BLaER1 treated with 17β-estradiol and CSF1 and Interleukin-3, amounts not matched to agents 10 nM and 100 nM (cell line): ENCODE data around the gene DNAJC17.

Source experiments
- H3K27ac ChIP-seq, 11 experiments: shearing (Covaris generic); formaldehyde crosslinking; 2 replicates each; pipeline ENCODE4 v1.8.1; 2022
- H3K27me3 ChIP-seq, 11 experiments: shearing (Covaris generic); formaldehyde crosslinking; 2 replicates each; pipeline ENCODE4 v1.8.1; 2022
- H3K36me3 ChIP-seq, 11 experiments: shearing (Covaris generic); formaldehyde crosslinking; 2 replicates each; pipeline ENCODE4 v1.8.1; 2022
- H3K4me1 ChIP-seq, 10 experiments: shearing (Covaris generic); formaldehyde crosslinking; 2 replicates each; pipeline ENCODE4 v1.8.1; 2022
- H3K4me2 ChIP-seq, 11 experiments: shearing (Covaris generic); formaldehyde crosslinking; 2 replicates each; pipeline ENCODE4 v1.8.1; 2022
- H3K4me3 ChIP-seq, 10 experiments: shearing (Covaris generic); formaldehyde crosslinking; 2 replicates each; pipeline ENCODE4 v1.8.1; 2022
- H3K9ac ChIP-seq, 11 experiments: shearing (Covaris generic); formaldehyde crosslinking; 2 replicates each; pipeline ENCODE4 v1.8.1; 2022
- H3K9me3 ChIP-seq, 11 experiments: shearing (Covaris generic); formaldehyde crosslinking; replicated peaks in 1 of 11; 2 replicates each; pipeline ENCODE4 v1.8.1; 2022
- H4K20me1 ChIP-seq, 11 experiments: shearing (Covaris generic); formaldehyde crosslinking; 2 replicates each; pipeline ENCODE4 v1.8.1; 2022
- Cebpa-rat ChIP-seq, 11 experiments: shearing (Covaris generic); IDR thresholded peaks; 2 replicates each; pipeline ENCODE4 v1.8.1; 2022

Gene DNAJC17

GRCh38 chr15:40775740-40776536 is 31.3 kb downstream of the DNAJC17 start:
- Histone ChIP-seq H3K36me3 (peaks cover 59 to 88% (median 72%) of the 10 kb centered on the region in 11 experiments), H3K9me3 (no peaks in the 10 kb centered on the region), H3K9ac (peak overlapping the region in 6 of 11 experiments; percentile 4 to 37 (median 20); a peak in 6 of 22 replicates), H3K4me2 (peak overlapping the region in 9 of 11 experiments; percentile 11 to 70 (median 54); a peak in 18 of 22 replicates), H3K27ac (peak overlapping the region in 1 of 11 experiments; percentile 18; a peak in 1 of 22 replicates), H4K20me1 (peaks cover 0 to 72% (median 21%) of the 10 kb centered on the region in 11 experiments; a peak in 16 of 22 replicates), H3K4me1 (peaks cover 39 to 62% (median 48%) of the 10 kb centered on the region in 10 experiments), H3K27me3 (no peaks in the 10 kb centered on the region), H3K4me3 (no peak overlapping the region)
- no peak for TF ChIP-seq Cebpa-rat (IDR thresholded peaks at IDR 0.05)

- H4K20me1 ChIP-seq = peaks cover 4 to 73% (median 25%) of the 10 kb centered on the region in 11 experiments; a peak in 16 of 22 replicates
- no peaks in the 10 kb centered on the region for H3K9me3 ChIP-seq
- peak overlapping the region in 7 of 11 experiments; percentile 11 to 61 (median 47); a peak in 13 of 22 replicates for H3K4me2 ChIP-seq
- no peaks in the 10 kb centered on the region for H3K27me3 ChIP-seq
- H3K36me3 ChIP-seq = peaks cover 59 to 83% (median 70%) of the 10 kb centered on the region in 11 experiments
- TF ChIP-seq Cebpa-rat (IDR thresholded peaks at IDR 0.05) = no peak
- H3K27ac ChIP-seq = peak overlapping the region in 2 of 11 experiments; percentile 6 to 18; a peak in 1 of 22 replicates
- no peak overlapping the region for H3K4me3 ChIP-seq
- H3K4me1 ChIP-seq = peaks cover 48 to 71% (median 58%) of the 10 kb centered on the region in 10 experiments
- H3K9ac ChIP-seq = peak overlapping the region in 4 of 11 experiments; percentile 4 to 37 (median 30); a peak in 3 of 22 replicates
Observed at GRCh38 chr15:40775007-40775406, 32.3 kb downstream of the DNAJC17 start.

- H3K4me3 ChIP-seq = no peak overlapping the region
- no peak overlapping the region for H3K4me2 ChIP-seq
- no peaks in the 10 kb centered on the region for H3K9me3 ChIP-seq
- peaks cover 5 to 74% (median 32%) of the 10 kb centered on the region in 11 experiments; a peak in 16 of 22 replicates for H4K20me1 ChIP-seq
- peaks cover 59 to 82% (median 69%) of the 10 kb centered on the region in 10 experiments for H3K4me1 ChIP-seq
- TF ChIP-seq Cebpa-rat (IDR thresholded peaks at IDR 0.05) = no peak
- no peak overlapping the region for H3K9ac ChIP-seq
- no peaks in the 10 kb centered on the region for H3K27me3 ChIP-seq
- H3K36me3 ChIP-seq = peaks cover 48 to 72% (median 59%) of the 10 kb centered on the region in 11 experiments
- no peak overlapping the region; a peak in 1 of 22 replicates for H3K27ac ChIP-seq
Observed at GRCh38 chr15:40773902-40774301, 33.4 kb downstream of the DNAJC17 start.

GRCh38 chr15:40773496-40773895 is 33.8 kb downstream of the DNAJC17 start:
- H3K27me3 ChIP-seq = no peaks in the 10 kb centered on the region

GRCh38 chr15:40772014-40772413 is 35.3 kb downstream of the DNAJC17 start:
- Histone ChIP-seq H3K27ac (peak overlapping the region in 4 of 11 experiments; percentile 37 to 97 (median 92); a peak in 6 of 22 replicates), H3K9me3 (no peaks in the 10 kb centered on the region), H3K36me3 (peaks cover 34 to 59% (median 41%) of the 10 kb centered on the region in 11 experiments; a peak in 21 of 22 replicates), H4K20me1 (peaks cover 5 to 90% (median 51%) of the 10 kb centered on the region in 11 experiments; a peak in 16 of 22 replicates), H3K9ac (peak overlapping the region in 5 of 11 experiments; percentile 21 to 87 (median 56); a peak in 8 of 22 replicates), H3K4me3 (0 out of 20 replicates have a peak overlapping the region, but pooled peaks of 1 of the 10 experiments have one; percentile 10), H3K27me3 (no peaks in the 10 kb centered on the region), H3K4me1 (peaks cover 73 to 98% (median 85%) of the 10 kb centered on the region in 10 experiments), H3K4me2 (peak overlapping the region; percentile 90 to 100 (median 99))
- no peak for TF ChIP-seq Cebpa-rat (IDR thresholded peaks at IDR 0.05)

More at GRCh38 chr15:40773496-40773895, 33.8 kb downstream of the DNAJC17 start:
- Histone ChIP-seq H3K9ac (no peak overlapping the region), H3K4me1 (peaks cover 63 to 86% (median 73%) of the 10 kb centered on the region in 10 experiments), H3K4me3 (no peak overlapping the region), H3K9me3 (no peaks in the 10 kb centered on the region), H3K27ac (no peak overlapping the region; a peak in 1 of 22 replicates), H4K20me1 (peaks cover 5 to 75% (median 36%) of the 10 kb centered on the region in 11 experiments; a peak in 16 of 22 replicates), H3K36me3 (peaks cover 44 to 68% (median 55%) of the 10 kb centered on the region in 11 experiments), H3K4me2 (peak overlapping the region in 9 of 11 experiments; percentile 38 to 100 (median 99); a peak in 12 of 22 replicates)
- no peak for TF ChIP-seq Cebpa-rat (IDR thresholded peaks at IDR 0.05)

- H3K4me3 ChIP-seq = peak overlapping the region in 3 of 10 experiments; percentile 36 to 54 (median 54); a peak in 4 of 20 replicates
Observed at GRCh38 chr15:40771242-40771641, 36.0 kb downstream of the DNAJC17 start.

GRCh38 chr15:40770147-40770721 is 37.0 kb downstream of the DNAJC17 start:
- peaks cover 18 to 44% (median 26%) of the 10 kb centered on the region in 11 experiments; a peak in 21 of 22 replicates for H3K36me3 ChIP-seq
- H3K4me2 ChIP-seq = peak overlapping the region; percentile 90 to 100 (median 99)
- peaks cover 10 to 97% (median 52%) of the 10 kb centered on the region in 11 experiments; a peak in 16 of 22 replicates for H4K20me1 ChIP-seq
- TF ChIP-seq Cebpa-rat (IDR thresholded peaks at IDR 0.05) = no peak
- no peaks in the 10 kb centered on the region for H3K27me3 ChIP-seq
- H3K9me3 ChIP-seq = no peaks in the 10 kb centered on the region
- H3K4me3 ChIP-seq = peak overlapping the region in 9 of 10 experiments; percentile 9 to 55 (median 41); a peak in 13 of 20 replicates
- peak overlapping the region; percentile 11 to 87 (median 64); a peak in 19 of 22 replicates for H3K9ac ChIP-seq
- H3K27ac ChIP-seq = peak overlapping the region in 10 of 11 experiments; percentile 3 to 97 (median 68); a peak in 19 of 22 replicates
- H3K4me1 ChIP-seq = peaks cover 76 to 98% (median 87%) of the 10 kb centered on the region in 10 experiments

More at GRCh38 chr15:40771242-40771641, 36.0 kb downstream of the DNAJC17 start:
- peak overlapping the region; percentile 90 to 100 (median 99) for H3K4me2 ChIP-seq
- H3K36me3 ChIP-seq = peaks cover 28 to 54% (median 36%) of the 10 kb centered on the region in 11 experiments; a peak in 21 of 22 replicates
- H3K27ac ChIP-seq = peak overlapping the region in 5 of 11 experiments; percentile 65 to 97 (median 92); a peak in 9 of 22 replicates
- H3K9ac ChIP-seq = peak overlapping the region in 7 of 11 experiments; percentile 18 to 87 (median 79); a peak in 10 of 22 replicates
- TF ChIP-seq Cebpa-rat (IDR thresholded peaks at IDR 0.05) = no peak
- peaks cover 66 to 98% (median 85%) of the 10 kb centered on the region in 10 experiments for H3K4me1 ChIP-seq
- no peaks in the 10 kb centered on the region for H3K27me3 ChIP-seq
- H3K9me3 ChIP-seq = no peaks in the 10 kb centered on the region
- peaks cover 6 to 97% (median 52%) of the 10 kb centered on the region in 11 experiments; a peak in 16 of 22 replicates for H4K20me1 ChIP-seq
